ENCODE results near the gene CLIC4. TPM values are rescaled to one million over a fixed set of nuclear protein-coding genes. Genes with fewer than 3 reads are reported as not detected.

CLIC4 gene
- total RNA-seq, 1 donor from 2014 or later, result 200 TPM

DNA sequence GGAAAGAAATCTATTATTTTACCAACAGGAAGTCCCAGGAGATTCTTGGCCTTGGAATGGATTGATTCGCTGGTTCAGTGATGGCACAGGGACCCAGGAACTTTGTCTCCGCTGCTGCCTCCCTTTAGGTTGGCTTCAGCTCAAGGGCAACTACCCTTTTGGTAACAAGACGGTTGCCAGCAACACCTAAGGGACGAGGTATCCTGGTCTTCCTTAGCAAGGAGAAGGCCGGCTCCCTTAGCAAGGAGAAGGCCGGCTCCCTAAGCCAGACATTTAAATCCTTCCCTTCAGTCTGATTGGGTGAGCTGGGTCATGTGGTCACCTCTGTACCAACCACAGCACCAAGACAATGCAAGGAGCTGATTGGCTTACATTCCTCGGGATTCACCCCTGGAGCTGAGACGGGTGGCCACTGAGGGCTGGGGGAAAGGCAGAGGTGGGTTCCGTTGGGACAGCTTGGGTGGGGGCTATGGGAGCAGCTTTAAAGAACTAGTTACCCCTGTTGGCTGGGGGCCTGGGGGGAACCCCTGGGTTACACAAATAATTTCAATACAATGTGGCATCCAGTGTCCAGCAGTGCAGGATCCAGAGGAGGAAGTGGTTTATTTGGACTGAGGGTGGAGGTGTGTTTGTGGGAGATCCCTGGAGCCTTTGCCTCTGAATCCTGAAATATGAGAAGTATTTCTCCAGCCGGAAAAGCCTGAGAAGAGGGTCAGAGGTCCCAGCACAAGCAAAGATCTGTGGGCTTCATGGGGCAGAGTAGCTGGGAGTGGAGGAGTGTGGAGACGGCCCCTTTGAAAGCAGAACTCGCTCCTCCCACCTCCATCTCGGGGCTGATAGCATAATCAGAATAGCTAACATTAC lies 20.7 kb upstream of the CLIC4 start:
- Histone ChIP-seq H3K9me3 (no peaks in the 10 kb centered on the region), H3K27me3 (no peaks in the 10 kb centered on the region), H3K27ac (peak overlapping the region; percentile 68), H3K4me3 (no peak overlapping the region), H3K36me3 (no peaks in the 10 kb centered on the region), H3K4me1 (peaks cover 36% of the 10 kb centered on the region)
- intact Hi-C loops (cut with DNase I), result no loop called here
- DNase-seq, result no peak
- peak; percentile 52 for ATAC-seq
- TF ChIP-seq CTCF (IDR thresholded peaks at IDR 0.05), result no peak

- no peaks in the 10 kb centered on the region for H3K36me3 ChIP-seq
- ATAC-seq (peak; percentile 19), DNase-seq (no peak)
- peak overlapping the region; percentile 68 for H3K27ac ChIP-seq
- intact Hi-C loops (cut with DNase I), result no loop called here
- no peak for TF ChIP-seq CTCF (IDR thresholded peaks at IDR 0.05)
- H3K27me3 ChIP-seq, result no peaks in the 10 kb centered on the region
- no peak overlapping the region for H3K4me3 ChIP-seq
- peaks cover 32% of the 10 kb centered on the region for H3K4me1 ChIP-seq
- no peaks in the 10 kb centered on the region for H3K9me3 ChIP-seq
Measured at GRCh38 chr1:24725209-24725651, 20.0 kb upstream of the CLIC4 start.

- no peak for TF ChIP-seq CTCF (IDR thresholded peaks at IDR 0.05)
- Histone ChIP-seq H3K27me3 (no peaks in the 10 kb centered on the region), H3K9me3 (no peaks in the 10 kb centered on the region), H3K4me3 (no peak overlapping the region), H3K4me1 (peaks cover 38% of the 10 kb centered on the region), H3K36me3 (no peaks in the 10 kb centered on the region), H3K27ac (peak overlapping the region; percentile 58)
- ATAC-seq (no peak), DNase-seq (no peak)
- intact Hi-C loops (cut with DNase I), result no loop called here
Measured at GRCh38 chr1:24726741-24727140, 18.5 kb upstream of the CLIC4 start.

- TF ChIP-seq CTCF (IDR thresholded peaks at IDR 0.05), result no peak
- ATAC-seq (peak; percentile 91), DNase-seq (peak; percentile 84)
- Histone ChIP-seq H3K27me3 (no peaks in the 10 kb centered on the region), H3K4me3 (no peak overlapping the region), H3K36me3 (no peaks in the 10 kb centered on the region), H3K4me1 (peaks cover 40% of the 10 kb centered on the region), H3K9me3 (no peaks in the 10 kb centered on the region), H3K27ac (peak overlapping the region; percentile 58)
- intact Hi-C loops (cut with DNase I), result no loop called here
Measured at GRCh38 chr1:24727501-24728216, 17.6 kb upstream of the CLIC4 start.

DNA sequence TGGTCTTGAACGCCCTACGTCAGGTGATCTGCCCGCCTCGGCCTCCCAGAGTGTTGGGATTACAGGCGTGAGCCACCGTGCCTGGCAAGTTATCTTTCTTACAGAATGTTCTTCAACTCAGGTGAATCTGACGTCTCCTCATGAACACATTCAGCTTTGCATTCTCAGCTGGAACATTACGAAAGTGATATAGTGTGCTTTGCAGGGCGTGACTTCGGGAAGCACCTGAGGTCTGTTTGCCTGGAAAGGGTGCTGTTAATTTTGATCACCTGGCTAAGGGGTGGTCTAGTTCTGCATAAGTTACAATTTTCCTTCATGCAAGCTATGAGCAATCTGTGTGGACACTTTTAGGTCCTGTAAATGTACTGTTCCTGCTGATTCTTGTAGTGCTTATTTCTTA lies 16.3 kb upstream of the CLIC4 start:
- H3K4me3 ChIP-seq, result no peak overlapping the region
- DNase-seq (no peak), ATAC-seq (no peak)
- intact Hi-C loops (cut with DNase I), result no loop called here
- no peaks in the 10 kb centered on the region for H3K9me3 ChIP-seq
- no peak overlapping the region for H3K27ac ChIP-seq
- H3K36me3 ChIP-seq, result no peaks in the 10 kb centered on the region
- no peaks in the 10 kb centered on the region for H3K27me3 ChIP-seq
- no peak for TF ChIP-seq CTCF (IDR thresholded peaks at IDR 0.05)
- peaks cover 46% of the 10 kb centered on the region for H3K4me1 ChIP-seq
